Naive thymus-derived CD4-positive, alpha-beta T cell (primary cell): ENCODE results near the gene LYST. TPM values are rescaled to one million over a fixed set of nuclear protein-coding genes. Genes with fewer than 3 reads are reported as not detected.

Source experiments
- ATAC-seq: fragments of 150-1000 bp; cut with Tn5 transposase; 2 replicates; pipeline ENCODE4 v1.10.0; 2021; ENCODE audit warnings: mild to moderate bottlenecking, moderate library complexity
- CTCF ChIA-PET: fragments of 350-600 bp; sonication (Branson Sonifier 250); formaldehyde crosslinking; loops from one replicate; lab custom pipeline; 2021; ENCODE audit warnings: antibody characterized with exemption; lab: Charles Lee
- POLR2A ChIA-PET: fragments of 350-600 bp; sonication (Branson Sonifier 250); formaldehyde crosslinking; loops from one replicate; lab custom pipeline; 2021; ENCODE audit warnings: antibody characterized with exemption, inconsistent platforms; lab: Charles Lee
- DNase-seq, 9 donors: peaks; one replicate each; pipeline versions ENCODE4 v3.0.0 to v3.0.0-alpha.2; 2020 to 2022; ENCODE audit warnings: mixed read lengths in 1 of 9
- H3K27ac ChIP-seq: one replicate; pipeline ENCODE4 v1.7.0; 2013; ENCODE audit warnings: mild to moderate bottlenecking, low read depth, low read length, moderate library complexity
- H3K27me3 ChIP-seq, 2 donors: one replicate each; pipeline ENCODE4 v1.7.0; 2013; ENCODE audit warnings: low read length in 2 of 2, mild to moderate bottlenecking in 2 of 2, moderate library complexity in 2 of 2; ENCODE audit not compliant: control insufficient read depth in 2 of 2, insufficient read depth in 2 of 2
- H3K36me3 ChIP-seq, 3 experiments: 1 replicate in 2 of 3; 2 replicates in 1 of 3; pipeline ENCODE4 v1.7.0; 2013; ENCODE audit warnings: low read length in 3 of 3, mild to moderate bottlenecking in 3 of 3, moderate library complexity in 1 of 3; ENCODE audit not compliant: insufficient read depth in 3 of 3, control insufficient read depth in 2 of 3
- H3K4me1 ChIP-seq, 2 donors: one replicate each; pipeline ENCODE4 v1.7.0; 2013; ENCODE audit warnings: low read length in 2 of 2, mild to moderate bottlenecking in 2 of 2, moderate library complexity in 1 of 2; ENCODE audit not compliant: control insufficient read depth in 2 of 2, insufficient read depth in 2 of 2
- H3K4me3 ChIP-seq: 2 replicates; pipeline ENCODE4 v1.7.0; 2013; ENCODE audit warnings: mild to moderate bottlenecking, low read length
- H3K9me3 ChIP-seq, 3 experiments: 1 replicate in 2 of 3; 2 replicates in 1 of 3; pipeline ENCODE4 v1.7.0; 2013; ENCODE audit warnings: low read length in 3 of 3; ENCODE audit not compliant: control insufficient read depth in 2 of 3
- H3K27ac Mint-ChIP-seq, 9 donors: one replicate each; pipeline ENCODE4 v1.8.0; 2020 to 2022; ENCODE audit warnings: mixed read lengths in 9 of 9, mild to moderate bottlenecking in 8 of 9, moderate library complexity in 5 of 9, inconsistent platforms in 2 of 9
- H3K27me3 Mint-ChIP-seq, 5 donors: one replicate each; pipeline ENCODE4 v1.8.0; 2021 to 2022; ENCODE audit warnings: mixed read lengths in 5 of 5, mild to moderate bottlenecking in 1 of 5
- H3K36me3 Mint-ChIP-seq, 5 donors: one replicate each; pipeline ENCODE4 v1.8.0; 2020 to 2022; ENCODE audit warnings: mixed read lengths in 5 of 5, mild to moderate bottlenecking in 3 of 5, inconsistent platforms in 1 of 5
- H3K4me1 Mint-ChIP-seq, 7 donors: one replicate each; pipeline ENCODE4 v1.8.0; 2020 to 2022; ENCODE audit warnings: mixed read lengths in 7 of 7, mild to moderate bottlenecking in 3 of 7, inconsistent platforms in 1 of 7
- H3K4me3 Mint-ChIP-seq, 10 donors: one replicate each; pipeline ENCODE4 v1.8.0; 2020 to 2022; ENCODE audit warnings: mild to moderate bottlenecking in 10 of 10, mixed read lengths in 10 of 10, moderate library complexity in 6 of 10, inconsistent platforms in 2 of 10
- H3K9me3 Mint-ChIP-seq, 11 donors: one replicate each; pipeline ENCODE4 v1.8.0; 2020 to 2022; ENCODE audit warnings: mixed read lengths in 11 of 11, mild to moderate bottlenecking in 4 of 11, inconsistent platforms in 1 of 11, moderate library complexity in 1 of 11
- intact Hi-C, 2 donors: fragments of 100-400 bp; cut with micrococcal nuclease; formaldehyde crosslinking; loops; one replicate each; pipeline ENCODE4 v1.15.1; 2023
- polyA plus RNA-seq, 2 donors: library from polyadenylated mRNA; unstranded; fragments of 300-500 nt; fragmentation: Illumina TruSeq; gene quantifications; one replicate each; pipeline ENCODE4 v1.2.3, GENCODE V29; 2021
- total RNA-seq, 6 experiments: library from RNA in 5 of 6; stranded (reverse) in 5 of 6; gene quantifications; 1 replicate in 5 of 6; 2 replicates in 1 of 6; pipeline ENCODE4 v1.2.3 and lab custom pipeline; 2021 to 2026

Gene LYST
- total and polyA plus RNA-seq, 7 experiments from 2014 or later: 5.7 to 98.1 (median 27.8) TPM

DNA sequence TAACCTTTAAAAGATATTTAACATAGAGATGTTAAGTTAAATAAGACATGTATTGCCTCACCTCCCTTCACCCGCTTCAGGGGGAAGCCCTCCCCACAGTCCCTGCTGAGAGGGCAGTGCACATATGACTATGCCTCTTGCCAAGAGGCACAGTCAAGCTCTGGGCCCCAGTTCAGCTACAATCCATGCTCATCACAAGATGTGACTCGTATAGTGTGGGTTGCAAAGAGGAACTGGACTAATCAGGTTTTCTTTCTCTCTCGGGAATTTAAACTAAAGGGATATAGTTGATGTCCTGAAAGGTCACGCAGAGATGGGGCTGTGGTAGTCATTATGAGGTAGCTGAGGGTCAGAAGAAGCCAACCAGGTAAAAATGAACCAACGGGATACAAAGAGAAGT, 35.6 kb downstream of the LYST start:
- H3K36me3 ChIP-seq: peaks cover 0 to 4% (median 3%) of the 10 kb centered on the region in 3 experiments
- H3K27me3 ChIP-seq: no peaks in the 10 kb centered on the region
- peaks cover 0 to 24% (median 11%) of the 10 kb centered on the region in 5 donors for H3K36me3 Mint-ChIP-seq
- H3K27me3 Mint-ChIP-seq: no peaks in the 10 kb centered on the region
- intact Hi-C loops: no loop called here
- no peak overlapping the region for H3K27ac ChIP-seq
- H3K4me1 ChIP-seq: no peaks in the 10 kb centered on the region
- H3K4me3 ChIP-seq: no peak overlapping the region
- ChIA-PET CTCF (no interaction called here), POLR2A (no interaction called here)
- H3K4me1 Mint-ChIP-seq: peaks cover 0 to 11% (median 0%) of the 10 kb centered on the region in 7 donors
- peak overlapping the region in 1 of 10 donors; percentile 3 for H3K4me3 Mint-ChIP-seq
- H3K9me3 Mint-ChIP-seq: no peaks in the 10 kb centered on the region
- peak overlapping the region in 1 of 9 donors; percentile 26 for H3K27ac Mint-ChIP-seq
- no peaks in the 10 kb centered on the region for H3K9me3 ChIP-seq
- ATAC-seq (peak; percentile 92), DNase-seq (peak in 1 of 9 donors; percentile 38)

- no peak overlapping the region for H3K4me3 Mint-ChIP-seq
- peaks cover 0 to 41% (median 23%) of the 10 kb centered on the region in 5 donors for H3K36me3 Mint-ChIP-seq
- H3K27ac ChIP-seq: no peak overlapping the region
- POLR2A ChIA-PET: no interaction called here
- H3K36me3 ChIP-seq: peaks cover 0 to 3% (median 0%) of the 10 kb centered on the region in 3 experiments
- peaks cover 0 to 6% (median 0%) of the 10 kb centered on the region in 7 donors for H3K4me1 Mint-ChIP-seq
- H3K27me3 Mint-ChIP-seq: no peaks in the 10 kb centered on the region
- no peak overlapping the region for H3K4me3 ChIP-seq
- no peak overlapping the region for H3K27ac Mint-ChIP-seq
- no peaks in the 10 kb centered on the region for H3K4me1 ChIP-seq
- ATAC-seq (no peak), DNase-seq (no peak)
- H3K9me3 ChIP-seq: no peaks in the 10 kb centered on the region
- H3K27me3 ChIP-seq: no peaks in the 10 kb centered on the region
- CTCF ChIA-PET: no interaction called here
- intact Hi-C loops: no loop called here
- no peaks in the 10 kb centered on the region for H3K9me3 Mint-ChIP-seq
Observed at GRCh38 chr1:235826102-235826854, 40.4 kb downstream of the LYST start.

GRCh38 chr1:235825229-235825628, 41.5 kb downstream of the LYST start:
- ChIA-PET POLR2A (no interaction called here), CTCF (no interaction called here)
- no peak overlapping the region for H3K27ac Mint-ChIP-seq
- Histone ChIP-seq H3K27me3 (no peaks in the 10 kb centered on the region), H3K4me1 (no peaks in the 10 kb centered on the region), H3K36me3 (peaks cover 0 to 3% (median 0%) of the 10 kb centered on the region in 3 experiments), H3K9me3 (no peaks in the 10 kb centered on the region), H3K27ac (no peak overlapping the region), H3K4me3 (no peak overlapping the region)
- intact Hi-C loops: no loop called here
- no peaks in the 10 kb centered on the region for H3K9me3 Mint-ChIP-seq
- ATAC-seq (no peak), DNase-seq (no peak)
- no peak overlapping the region for H3K4me3 Mint-ChIP-seq
- peaks cover 0 to 32% (median 23%) of the 10 kb centered on the region in 5 donors for H3K36me3 Mint-ChIP-seq
- peaks cover 0 to 5% (median 0%) of the 10 kb centered on the region in 7 donors for H3K4me1 Mint-ChIP-seq
- H3K27me3 Mint-ChIP-seq: no peaks in the 10 kb centered on the region

DNA sequence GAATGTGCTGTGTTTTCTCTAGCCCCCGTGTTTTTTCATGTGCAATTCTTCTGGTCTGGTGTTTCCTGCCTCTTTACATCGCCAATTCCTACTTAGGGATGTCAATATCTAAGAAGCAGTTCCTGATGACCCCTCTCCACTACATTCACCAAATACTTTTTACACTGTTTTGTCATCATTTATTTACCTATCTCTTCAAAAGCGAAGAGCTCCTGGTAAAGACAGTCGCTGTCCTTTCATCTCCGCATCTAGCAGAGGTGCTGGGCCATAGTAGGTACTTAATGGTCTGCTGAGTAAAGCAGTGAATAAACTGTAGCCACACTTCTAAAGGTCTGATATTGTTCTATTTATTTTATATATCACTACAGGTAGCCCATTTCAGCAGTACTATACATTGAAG, 43.0 kb downstream of the LYST start:
- ChIA-PET CTCF (no interaction called here), POLR2A (no interaction called here)
- ATAC-seq (no peak), DNase-seq (no peak)
- H3K9me3 ChIP-seq: no peaks in the 10 kb centered on the region
- H3K4me3 ChIP-seq: no peak overlapping the region
- Mint-ChIP-seq H3K9me3 (no peaks in the 10 kb centered on the region), H3K27me3 (no peaks in the 10 kb centered on the region), H3K4me3 (no peak overlapping the region), H3K36me3 (peaks cover 0 to 30% (median 23%) of the 10 kb centered on the region in 5 donors), H3K27ac (no peak overlapping the region), H3K4me1 (peaks cover 0 to 5% (median 0%) of the 10 kb centered on the region in 7 donors)
- peaks cover 0 to 3% (median 0%) of the 10 kb centered on the region in 3 experiments for H3K36me3 ChIP-seq
- H3K27ac ChIP-seq: no peak overlapping the region
- H3K27me3 ChIP-seq: no peaks in the 10 kb centered on the region
- intact Hi-C loops: no loop called here
- no peaks in the 10 kb centered on the region for H3K4me1 ChIP-seq

- Histone ChIP-seq H3K4me1 (no peaks in the 10 kb centered on the region), H3K27ac (no peak overlapping the region), H3K36me3 (no peaks in the 10 kb centered on the region), H3K27me3 (no peaks in the 10 kb centered on the region), H3K4me3 (no peak overlapping the region), H3K9me3 (no peaks in the 10 kb centered on the region)
- intact Hi-C loops: no loop called here
- ChIA-PET CTCF (interaction anchor here (1.6 kb wide), 1 partner anchor 149 kb away, joined by 6 read pairs; no protein-coding TSS in a partner anchor), POLR2A (no interaction called here)
- H3K4me3 Mint-ChIP-seq: no peak overlapping the region
- H3K27ac Mint-ChIP-seq: no peak overlapping the region
- peaks cover 0 to 22% (median 17%) of the 10 kb centered on the region in 5 donors for H3K36me3 Mint-ChIP-seq
- H3K4me1 Mint-ChIP-seq: peaks cover 0 to 5% (median 0%) of the 10 kb centered on the region in 7 donors
- no peak for ATAC-seq
- H3K9me3 Mint-ChIP-seq: no peaks in the 10 kb centered on the region
- DNase-seq: no peak
- no peaks in the 10 kb centered on the region for H3K27me3 Mint-ChIP-seq
Observed at GRCh38 chr1:235822685-235823084, 44.0 kb downstream of the LYST start.

DNA sequence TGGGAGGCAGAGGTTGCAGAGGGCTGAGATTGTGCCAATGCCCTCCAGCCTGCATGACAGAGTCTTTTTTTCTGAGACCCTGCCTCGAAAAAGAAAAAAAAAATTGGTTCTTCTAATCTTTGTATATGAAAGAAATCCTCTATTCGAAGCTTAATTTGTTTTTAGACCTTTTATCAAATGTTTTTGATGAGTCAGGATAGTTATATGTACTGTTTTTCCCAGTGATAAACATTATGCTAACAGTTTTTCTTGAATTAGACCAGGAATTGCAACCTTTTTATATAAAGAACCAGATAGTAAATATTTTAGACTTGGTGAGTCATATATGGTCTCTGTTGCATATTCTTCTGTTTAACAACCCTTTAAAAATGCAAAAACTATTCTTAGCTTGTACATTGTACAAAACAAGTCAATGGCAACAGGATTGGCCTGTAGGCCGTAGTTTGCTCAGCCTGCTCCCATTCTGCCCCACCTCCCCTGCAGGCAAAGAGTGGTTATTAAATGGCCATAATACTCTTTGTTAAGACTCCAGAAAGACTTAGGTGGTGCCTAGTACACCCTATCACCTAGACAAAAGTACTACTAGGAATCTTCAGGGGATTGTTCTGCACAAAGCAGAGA, 45.2 kb downstream of the LYST start:
- Mint-ChIP-seq H3K9me3 (no peaks in the 10 kb centered on the region), H3K4me3 (no peak overlapping the region), H3K27me3 (no peaks in the 10 kb centered on the region), H3K27ac (no peak overlapping the region), H3K4me1 (peaks cover 0 to 5% (median 0%) of the 10 kb centered on the region in 7 donors), H3K36me3 (peaks cover 0 to 20% (median 16%) of the 10 kb centered on the region in 5 donors)
- Histone ChIP-seq H3K36me3 (no peaks in the 10 kb centered on the region), H3K27ac (no peak overlapping the region), H3K9me3 (no peaks in the 10 kb centered on the region), H3K4me1 (no peaks in the 10 kb centered on the region), H3K27me3 (no peaks in the 10 kb centered on the region), H3K4me3 (no peak overlapping the region)
- DNase-seq (no peak), ATAC-seq (no peak)
- ChIA-PET POLR2A (no interaction called here), CTCF (interaction anchor here (1.6 kb wide), 1 partner anchor 151 kb away, joined by 6 read pairs; no protein-coding TSS in a partner anchor)
- intact Hi-C loops: no loop called here
